B cell (primary cell): Measurements from ENCODE around the gene MSH4. TPM values are rescaled to one million over a fixed set of nuclear protein-coding genes. Genes with fewer than 3 reads are reported as not detected.
"Not testable (repeated sequence)": the region's sequence is repeated elsewhere in the genome, so short reads cannot be mapped to it uniquely, and the experiment has no call there.

Experiments used
- ATAC-seq: fragments of 200-7000 bp; cut with Tn5 transposase; one replicate; pipeline ENCODE4 v1.10.0; 2021; ENCODE audit warnings: low read depth, mild to moderate bottlenecking, moderate number of reproducible peaks, moderate library complexity
- CTCF ChIA-PET: fragments of 350-600 bp; sonication (Branson Sonifier 250); formaldehyde crosslinking; loops from one replicate; lab custom pipeline; 2021; ENCODE audit warnings: antibody characterized with exemption, inconsistent platforms; lab: Charles Lee
- POLR2A ChIA-PET: fragments of 350-600 bp; sonication (Branson Sonifier 250); formaldehyde crosslinking; loops from one replicate; lab custom pipeline; 2021; ENCODE audit warnings: antibody characterized with exemption; lab: Charles Lee
- DNase-seq: peaks from one replicate; pipeline ENCODE4 v3.0.0; 2013
- H2AFZ ChIP-seq: 2 replicates; pipeline ENCODE4 v1.6.1; 2012; ENCODE audit warnings: mild to moderate bottlenecking, low read depth, low read length; ENCODE audit not compliant: insufficient read depth, poor library complexity, severe bottlenecking
- H3K27ac ChIP-seq, 2 donors: 1 replicate in 1 of 2; 2 replicates in 1 of 2; pipeline ENCODE4 v1.5.1; 2012 to 2013; ENCODE audit warnings: low read length in 2 of 2, mild to moderate bottlenecking in 2 of 2, moderate library complexity in 1 of 2
- H3K27me3 ChIP-seq, 4 experiments: fragments of 200-600 bp in 1 of 4; sonication (generic) in 1 of 4; replicated peaks in 1 of 4; 1 replicate in 2 of 4; 2 replicates in 2 of 4; pipeline versions ENCODE4 v1.6.1 to v1.7.0; 2013 to 2016; ENCODE audit warnings: low read length in 3 of 4, mild to moderate bottlenecking in 2 of 4, mixed read lengths in 1 of 4, moderate library complexity in 1 of 4; ENCODE audit not compliant: insufficient read depth in 4 of 4, control insufficient read depth in 3 of 4; ENCODE audit errors: control extremely low read depth in 1 of 4
- H3K36me3 ChIP-seq, 2 experiments: replicated peaks in 1 of 2; 1 replicate in 1 of 2; 2 replicates in 1 of 2; pipeline versions ENCODE4 v1.6.1 to v1.7.1; 2013; ENCODE audit warnings: low read length in 1 of 2; ENCODE audit not compliant: insufficient read depth in 2 of 2, control insufficient read depth in 1 of 2; ENCODE audit errors: control extremely low read depth in 1 of 2, extremely low read depth in 1 of 2
- H3K4me1 ChIP-seq, 2 donors: fragments of 200-600 bp in 1 of 2; sonication (generic) in 1 of 2; 1 replicate in 1 of 2; 2 replicates in 1 of 2; pipeline versions ENCODE4 v1.5.1 to v1.6.1; 2013 to 2017; ENCODE audit warnings: low read length in 2 of 2; ENCODE audit not compliant: control insufficient read depth in 2 of 2, insufficient read depth in 2 of 2
- H3K4me2 ChIP-seq: replicated peaks from 2 replicates; pipeline ENCODE3; 2012; ENCODE audit warnings: mild to moderate bottlenecking, low read depth, low read length; ENCODE audit not compliant: poor library complexity, severe bottlenecking
- H3K4me3 ChIP-seq, 5 experiments: fragments of 200-600 bp in 1 of 5; sonication (generic) in 1 of 5; 1 replicate in 3 of 5; 2 replicates in 2 of 5; pipeline versions ENCODE4 v1.5.1 to v1.7.0; 2011 to 2016; ENCODE audit warnings: low read length in 4 of 5, mild to moderate bottlenecking in 4 of 5, low read depth in 2 of 5, control low read depth in 1 of 5, moderate library complexity in 1 of 5; ENCODE audit not compliant: insufficient read depth in 1 of 5; ENCODE audit errors: control extremely low read depth in 1 of 5, extremely low read depth in 1 of 5
- H3K79me2 ChIP-seq: fragments of 200-600 bp; sonication (generic); one replicate; pipeline ENCODE4 v1.6.0; 2016; ENCODE audit warnings: low read length; ENCODE audit not compliant: control insufficient read depth, insufficient read depth
- H3K9ac ChIP-seq: fragments of 200-600 bp; sonication (generic); 2 replicates; pipeline ENCODE4 v1.6.1; 2017; ENCODE audit warnings: mild to moderate bottlenecking, low read length, moderate library complexity
- H3K9me3 ChIP-seq, 3 donors: one replicate each; pipeline versions ENCODE4 v1.6.1 to v1.7.1; 2013; ENCODE audit warnings: low read length in 2 of 3; ENCODE audit not compliant: control insufficient read depth in 2 of 3, insufficient read depth in 1 of 3; ENCODE audit errors: control extremely low read depth in 1 of 3
- H4K20me1 ChIP-seq: 2 replicates; pipeline ENCODE4 v1.6.0; 2012; ENCODE audit warnings: mild to moderate bottlenecking, low read length; ENCODE audit not compliant: insufficient read depth, control insufficient read depth, poor library complexity, severe bottlenecking
- H3K27ac Mint-ChIP-seq: one replicate; pipeline ENCODE4 v1.8.0; 2021; ENCODE audit warnings: mixed read lengths
- H3K27me3 Mint-ChIP-seq: one replicate; pipeline ENCODE4 v1.8.0; 2021; ENCODE audit warnings: mixed read lengths
- H3K4me1 Mint-ChIP-seq: one replicate; pipeline ENCODE4 v1.8.0; 2021; ENCODE audit warnings: mixed read lengths
- H3K4me3 Mint-ChIP-seq: one replicate; pipeline ENCODE4 v1.8.0; 2021; ENCODE audit warnings: mixed read lengths
- H3K9me3 Mint-ChIP-seq: one replicate; pipeline ENCODE4 v1.8.0; 2022; ENCODE audit warnings: mixed read lengths; ENCODE audit not compliant: insufficient read depth
- EZH2 ChIP-seq: IDR thresholded peaks from 2 replicates; pipeline ENCODE4 v1.6.1; 2012; ENCODE audit warnings: borderline replicate concordance, low read depth, mild to moderate bottlenecking, moderate library complexity, low read length; ENCODE audit not compliant: insufficient read depth, poor library complexity, severe bottlenecking
- WGBS: methylation state at CpG from one replicate; pipeline ENCODE4 v1.1.5; 2013; ENCODE audit warnings: missing lambda C conversion rate; ENCODE audit not compliant: insufficient coverage; 5-methylcytosine and 5-hydroxymethylcytosine counted together
- intact Hi-C: fragments of 100-400 bp; cut with micrococcal nuclease; formaldehyde crosslinking; loops from one replicate; pipeline ENCODE4 v1.10.0; 2022
- polyA plus RNA-seq: library from polyadenylated mRNA; depleted of rRNA; stranded (reverse); fragments of >200 nt; gene quantifications from 2 replicates; pipeline ENCODE4 v1.2.3, GENCODE V29; 2012
- total RNA-seq, 2 donors: library from RNA; stranded (reverse); fragments of 120-200 nt in 1 of 2; gene quantifications; 1 replicate in 1 of 2; 2 replicates in 1 of 2; pipeline versions ENCODE4 v1.2.3 to v1.2.4, GENCODE V29; 2013 to 2022
- TF ChIP-seq, protein P1 (sequence below): fragments of 200-600 bp; IDR thresholded peaks from one replicate; pipeline ENCODE4 v1.8.0; 2022; ENCODE audit warnings: antibody characterized with exemption, mild to moderate bottlenecking

Gene MSH4
- total and polyA plus RNA-seq, 2 donors (not counting 1 experiment from before 2014, with no cell fraction given) = 0.19 to 1.7 TPM

DNA sequence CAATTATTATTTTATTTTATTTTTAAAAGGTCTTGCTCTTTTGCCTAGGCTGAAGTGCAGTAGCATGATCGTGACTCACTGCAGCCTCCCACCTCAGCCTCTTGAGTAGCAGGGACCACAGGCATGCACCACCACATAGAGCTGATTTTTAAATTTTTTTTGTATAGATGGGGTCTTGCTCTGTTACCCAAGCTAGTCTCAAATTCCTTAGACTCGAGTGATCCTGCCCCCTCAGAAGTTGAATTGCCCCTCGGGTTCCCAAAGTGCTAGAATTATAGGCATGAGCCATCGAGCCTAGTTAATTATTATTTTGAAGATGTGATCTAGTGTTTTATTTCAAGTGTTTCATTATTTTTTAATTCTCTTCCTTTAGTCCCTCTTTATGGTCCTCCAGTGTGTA is 12.2 kb downstream of the MSH4 start:
- WGBS = 100% methylated on average over 1 of the region's 4 CpGs
- no peak for DNase-seq
- ChIA-PET CTCF (no interaction called here), POLR2A (no interaction called here)
- Mint-ChIP-seq H3K4me3 (no peak overlapping the region), H3K27ac (no peak overlapping the region), H3K27me3 (no peaks in the 10 kb centered on the region), H3K4me1 (no peaks in the 10 kb centered on the region), H3K9me3 (no peaks in the 10 kb centered on the region)
- intact Hi-C loops = no loop called here
- no peaks in the 10 kb centered on the region for H3K79me2 ChIP-seq
- ATAC-seq = no peak
- no peaks in the 10 kb centered on the region for H3K36me3 ChIP-seq
- no peak overlapping the region for H3K27ac ChIP-seq
- H3K9me3 ChIP-seq = no peaks in the 10 kb centered on the region
- no peak for TF ChIP-seq EZH2
- TF ChIP-seq, protein P1, sequence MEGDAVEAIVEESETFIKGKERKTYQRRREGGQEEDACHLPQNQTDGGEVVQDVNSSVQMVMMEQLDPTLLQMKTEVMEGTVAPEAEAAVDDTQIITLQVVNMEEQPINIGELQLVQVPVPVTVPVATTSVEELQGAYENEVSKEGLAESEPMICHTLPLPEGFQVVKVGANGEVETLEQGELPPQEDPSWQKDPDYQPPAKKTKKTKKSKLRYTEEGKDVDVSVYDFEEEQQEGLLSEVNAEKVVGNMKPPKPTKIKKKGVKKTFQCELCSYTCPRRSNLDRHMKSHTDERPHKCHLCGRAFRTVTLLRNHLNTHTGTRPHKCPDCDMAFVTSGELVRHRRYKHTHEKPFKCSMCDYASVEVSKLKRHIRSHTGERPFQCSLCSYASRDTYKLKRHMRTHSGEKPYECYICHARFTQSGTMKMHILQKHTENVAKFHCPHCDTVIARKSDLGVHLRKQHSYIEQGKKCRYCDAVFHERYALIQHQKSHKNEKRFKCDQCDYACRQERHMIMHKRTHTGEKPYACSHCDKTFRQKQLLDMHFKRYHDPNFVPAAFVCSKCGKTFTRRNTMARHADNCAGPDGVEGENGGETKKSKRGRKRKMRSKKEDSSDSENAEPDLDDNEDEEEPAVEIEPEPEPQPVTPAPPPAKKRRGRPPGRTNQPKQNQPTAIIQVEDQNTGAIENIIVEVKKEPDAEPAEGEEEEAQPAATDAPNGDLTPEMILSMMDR = no peak
- H3K27me3 ChIP-seq = no peaks in the 10 kb centered on the region
- no peak overlapping the region for H3K4me3 ChIP-seq
- H3K4me2 ChIP-seq = no peak overlapping the region
- H3K4me1 ChIP-seq = no peaks in the 10 kb centered on the region
- no peak overlapping the region for H2AFZ ChIP-seq
- no peak overlapping the region for H3K9ac ChIP-seq
- H4K20me1 ChIP-seq = no peaks in the 10 kb centered on the region

DNA sequence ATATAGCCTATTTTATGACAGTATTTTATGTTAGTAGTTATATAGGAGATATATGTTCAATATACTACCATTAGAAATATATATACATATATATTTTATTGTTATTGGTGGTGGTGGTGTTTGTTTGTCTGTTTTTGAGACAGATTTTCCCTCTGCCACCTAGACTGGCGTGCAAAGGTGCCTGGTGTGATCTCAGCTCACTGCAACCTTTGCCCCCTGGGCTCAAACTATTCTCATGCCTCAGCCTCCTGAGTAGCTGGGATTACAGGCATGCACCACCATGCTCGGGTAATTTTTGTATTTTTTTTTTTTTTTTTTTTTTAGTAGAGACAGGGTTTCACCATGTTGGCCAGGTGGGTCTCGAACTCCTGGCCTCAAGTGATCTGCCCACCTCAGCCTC is 13.4 kb downstream of the MSH4 start:
- H3K9me3 ChIP-seq, H3K27me3 ChIP-seq, H3K36me3 ChIP-seq, H3K4me3 Mint-ChIP-seq, ATAC-seq, H3K27ac Mint-ChIP-seq, POLR2A ChIA-PET, intact Hi-C loops, H3K4me1 Mint-ChIP-seq, H3K27me3 Mint-ChIP-seq, H2AFZ ChIP-seq, H3K4me2 ChIP-seq, H4K20me1 ChIP-seq, H3K9ac ChIP-seq, H3K27ac ChIP-seq, H3K4me1 ChIP-seq, CTCF ChIA-PET, DNase-seq, H3K9me3 Mint-ChIP-seq, H3K79me2 ChIP-seq, H3K4me3 ChIP-seq: not testable (repeated sequence)
- no CpG with 5 or more reads among the region's 3 CpGs for WGBS
